Activated CD8-positive, alpha-beta T cell treated with anti-CD3 and anti-CD28 coated beads, Interleukin-2, amount 10 ng/mL, durations not matched to agents 7 days and 5 days (primary cell): ENCODE results near the gene DTNBP1. TPM values are rescaled to one million over a fixed set of nuclear protein-coding genes. Genes with fewer than 3 reads are reported as not detected.
"Not testable (repeated sequence)": the region's sequence is repeated elsewhere in the genome, so short reads cannot be mapped to it uniquely, and the experiment has no call there.

Experiments used
- ATAC-seq: fragments of 150-1000 bp; cut with Tn5 transposase; one replicate; pipeline ENCODE4 v1.10.0; 2021; ENCODE audit warnings: moderate library complexity
- CTCF ChIA-PET: fragments of 350-600 bp; sonication (Branson Sonifier 250); formaldehyde crosslinking; loops from one replicate; lab custom pipeline; 2021; ENCODE audit warnings: antibody characterized with exemption; lab: Charles Lee
- POLR2A ChIA-PET: fragments of 350-600 bp; sonication (Branson Sonifier 250); formaldehyde crosslinking; loops from one replicate; lab custom pipeline; 2021; ENCODE audit warnings: antibody characterized with exemption; lab: Charles Lee
- DNase-seq: peaks from one replicate; pipeline ENCODE4 v3.0.0-alpha.2; 2020
- H3K27ac Mint-ChIP-seq: one replicate; pipeline ENCODE4 v1.8.0; 2021; ENCODE audit warnings: mild to moderate bottlenecking, mixed read lengths
- H3K27me3 Mint-ChIP-seq: one replicate; pipeline ENCODE4 v1.8.0; 2021; ENCODE audit warnings: low read depth, mixed read lengths
- H3K36me3 Mint-ChIP-seq: one replicate; pipeline ENCODE4 v1.8.0; 2021; ENCODE audit warnings: low read depth, mixed read lengths
- H3K4me1 Mint-ChIP-seq: one replicate; pipeline ENCODE4 v1.8.0; 2021; ENCODE audit warnings: low read depth, mixed read lengths
- H3K4me3 Mint-ChIP-seq: one replicate; pipeline ENCODE4 v1.8.0; 2021; ENCODE audit warnings: mild to moderate bottlenecking, mixed read lengths
- H3K9me3 Mint-ChIP-seq: one replicate; pipeline ENCODE4 v1.8.0; 2022; ENCODE audit warnings: mixed read lengths; ENCODE audit not compliant: insufficient read depth
- total RNA-seq, 2 experiments: library from RNA; stranded (reverse); gene quantifications; one replicate each; pipeline ENCODE4 v1.2.3, GENCODE V29; 2021

Gene DTNBP1
- total RNA-seq, 2 experiments from 2014 or later: 17.7 to 19.0 TPM

DNA sequence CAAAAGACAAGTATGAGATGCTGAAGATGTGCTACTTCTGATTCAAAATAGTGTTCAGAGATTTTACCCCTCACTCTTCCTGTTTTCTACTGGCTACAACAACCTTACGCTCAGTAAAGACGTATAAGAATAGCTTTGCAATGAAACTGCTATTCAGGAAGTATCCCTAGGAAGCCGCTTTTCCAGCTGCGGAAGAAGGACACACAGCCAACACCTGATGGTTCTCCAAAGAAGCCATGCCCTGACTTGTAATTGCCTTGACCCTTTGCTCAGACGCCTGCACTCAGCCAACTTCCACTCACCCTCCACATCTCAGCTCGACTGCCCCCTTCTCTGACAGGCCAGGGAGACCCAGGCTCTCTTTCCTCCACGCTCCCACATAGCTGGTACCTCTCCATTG is 111.6 kb downstream of the DTNBP1 start:
- no peaks in the 10 kb centered on the region for H3K4me1 Mint-ChIP-seq
- H3K27ac Mint-ChIP-seq: no peak overlapping the region
- CTCF ChIA-PET: no interaction called here
- DNase-seq: no peak
- POLR2A ChIA-PET: no interaction called here
- no peak for ATAC-seq
- no peak overlapping the region for H3K4me3 Mint-ChIP-seq
- no peaks in the 10 kb centered on the region for H3K9me3 Mint-ChIP-seq
- H3K27me3 Mint-ChIP-seq: no peaks in the 10 kb centered on the region
- no peaks in the 10 kb centered on the region for H3K36me3 Mint-ChIP-seq

DNA sequence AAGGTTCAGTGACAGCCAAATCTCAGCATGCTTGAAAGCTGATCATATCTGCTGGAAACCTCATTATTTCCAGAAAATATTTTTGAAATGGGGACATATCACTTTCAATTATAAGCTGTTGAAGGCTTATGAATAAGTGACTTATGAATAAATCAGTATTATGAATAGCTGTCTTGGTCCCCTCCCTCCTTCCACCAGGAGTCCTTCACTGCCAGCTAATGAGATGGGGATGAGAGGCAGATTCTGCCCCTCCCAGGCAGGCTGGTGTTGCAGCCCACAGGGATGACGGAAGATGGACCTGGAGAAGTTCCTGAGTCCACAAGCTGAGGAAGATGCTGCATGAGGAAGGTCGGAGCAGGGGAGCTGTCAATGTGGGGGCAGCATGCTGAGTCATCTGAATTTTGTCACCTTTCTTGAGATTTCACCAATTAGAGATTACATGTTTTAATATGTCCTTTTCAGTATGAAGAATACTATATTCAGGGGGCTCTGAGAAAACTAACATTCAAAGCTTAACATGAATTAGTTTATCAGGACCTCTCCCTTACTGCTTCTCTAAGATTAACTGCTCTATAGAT is 112.2 kb downstream of the DTNBP1 start:
- Mint-ChIP-seq H3K36me3 (peaks cover 2% of the 10 kb centered on the region), H3K4me3 (no peak overlapping the region), H3K4me1 (no peaks in the 10 kb centered on the region), H3K9me3 (no peaks in the 10 kb centered on the region), H3K27ac (no peak overlapping the region), H3K27me3 (no peaks in the 10 kb centered on the region)
- POLR2A ChIA-PET: interaction anchor here (0.5 kb wide), 1 partner anchor 652 kb away, joined by 3 read pairs; no protein-coding TSS in a partner anchor
- no peak for DNase-seq
- CTCF ChIA-PET: no interaction called here
- no peak for ATAC-seq

DNA sequence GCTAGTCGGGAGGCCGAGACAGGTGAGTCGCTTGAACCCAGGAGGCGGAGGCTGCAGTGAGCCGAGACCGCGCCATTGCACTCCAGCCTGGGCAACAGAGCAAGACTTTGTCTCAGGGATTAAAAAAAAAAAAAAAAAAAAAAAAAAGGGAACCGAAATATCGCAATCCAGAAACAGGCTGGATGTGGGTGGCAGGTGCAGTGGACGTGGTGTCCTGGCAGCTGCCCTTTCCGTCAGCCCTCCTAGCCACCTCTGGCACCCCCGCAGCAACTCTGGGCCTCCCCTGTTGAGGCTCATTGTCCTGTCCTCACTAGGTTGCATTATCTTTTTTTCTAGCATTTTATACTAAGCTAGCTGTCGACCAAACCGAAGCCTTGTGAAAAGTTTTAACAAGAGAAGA is 113.5 kb downstream of the DTNBP1 start:
- ATAC-seq (no peak), DNase-seq (no peak)
- Mint-ChIP-seq H3K4me1 (no peaks in the 10 kb centered on the region), H3K4me3 (no peak overlapping the region), H3K27ac (no peak overlapping the region), H3K27me3 (no peaks in the 10 kb centered on the region), H3K36me3 (peaks cover 3% of the 10 kb centered on the region), H3K9me3 (peaks cover 8% of the 10 kb centered on the region)
- ChIA-PET CTCF (no interaction called here), POLR2A (no interaction called here)

DNA sequence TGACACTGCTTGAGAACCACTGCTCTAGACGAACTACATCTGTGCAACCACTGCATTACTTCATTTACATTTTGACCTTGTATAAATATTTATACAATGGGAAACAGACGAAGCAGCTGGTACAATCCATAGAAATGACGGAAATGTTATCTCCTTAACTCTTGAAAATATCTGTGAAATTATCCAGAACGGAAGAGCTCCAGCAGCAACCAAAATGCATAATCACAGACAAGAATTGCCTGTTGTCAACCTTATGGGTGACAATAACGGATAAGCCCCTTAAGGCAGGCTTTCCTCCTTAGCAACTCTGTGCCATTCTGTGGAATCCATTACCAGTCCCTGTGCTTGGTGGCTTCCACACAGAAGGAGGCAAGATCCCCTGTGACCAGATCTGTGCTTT is 115.4 kb downstream of the DTNBP1 start:
- H3K36me3 Mint-ChIP-seq: peaks cover 10% of the 10 kb centered on the region
- H3K27ac Mint-ChIP-seq: no peak overlapping the region
- CTCF ChIA-PET: no interaction called here
- H3K27me3 Mint-ChIP-seq: no peaks in the 10 kb centered on the region
- H3K4me3 Mint-ChIP-seq: no peak overlapping the region
- ATAC-seq (no peak), DNase-seq (no peak)
- POLR2A ChIA-PET: no interaction called here
- H3K9me3 Mint-ChIP-seq: peaks cover 15% of the 10 kb centered on the region
- no peaks in the 10 kb centered on the region for H3K4me1 Mint-ChIP-seq

DNA sequence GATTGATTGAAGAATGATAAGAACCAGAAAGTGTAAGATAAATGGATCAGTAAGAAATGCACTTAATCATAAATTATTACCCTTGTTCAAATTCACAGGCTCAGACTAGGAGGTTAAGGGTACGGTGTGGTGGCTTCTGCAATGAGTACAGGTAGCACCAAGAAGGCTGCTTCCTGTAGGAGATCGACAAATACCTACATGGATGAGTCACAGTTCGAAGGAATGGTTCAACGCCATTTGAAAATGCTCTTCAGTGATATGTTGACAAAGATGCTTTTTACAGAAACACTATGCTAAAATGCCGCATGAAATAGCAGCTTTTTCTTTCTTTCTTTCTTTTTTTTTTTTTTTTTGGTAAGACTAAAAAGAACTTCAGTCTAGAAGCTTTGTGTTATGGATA is 116.2 kb downstream of the DTNBP1 start:
- ChIA-PET POLR2A (no interaction called here), CTCF (no interaction called here)
- no peak for ATAC-seq
- Mint-ChIP-seq H3K27me3 (no peaks in the 10 kb centered on the region), H3K36me3 (peaks cover 10% of the 10 kb centered on the region), H3K4me3 (no peak overlapping the region), H3K27ac (no peak overlapping the region), H3K4me1 (no peaks in the 10 kb centered on the region), H3K9me3 (peaks cover 15% of the 10 kb centered on the region)
- no peak for DNase-seq

DNA sequence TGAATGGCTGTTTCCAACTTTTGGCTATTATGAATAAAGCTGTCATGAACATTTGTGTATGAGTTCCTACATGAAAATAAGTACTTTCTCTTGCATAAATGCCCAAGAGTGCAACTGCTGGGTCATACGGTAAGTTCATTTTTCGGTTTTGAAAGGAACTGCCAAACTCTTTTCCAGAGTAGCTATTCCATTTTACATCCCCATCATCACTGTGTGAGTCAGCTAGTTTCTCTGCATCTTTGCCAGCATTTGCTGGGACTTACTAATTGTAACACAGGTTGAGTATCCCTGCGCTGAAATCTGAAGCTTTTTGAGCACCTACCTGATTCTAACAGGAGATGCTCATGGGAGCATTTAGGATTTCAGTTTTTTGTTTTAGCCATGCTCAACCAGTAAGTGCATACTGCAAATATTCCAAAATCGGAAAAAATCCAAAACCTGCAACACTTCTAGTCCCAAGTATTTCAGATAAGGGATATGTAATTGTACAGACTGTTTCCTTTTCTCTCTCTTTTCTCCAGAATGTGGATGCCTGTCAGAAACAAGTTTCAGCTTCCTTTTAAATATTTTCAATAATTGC is 118.4 kb downstream of the DTNBP1 start:
- Mint-ChIP-seq H3K4me3 (no peak overlapping the region), H3K27ac (no peak overlapping the region), H3K36me3 (peaks cover 10% of the 10 kb centered on the region), H3K4me1 (no peaks in the 10 kb centered on the region), H3K27me3 (no peaks in the 10 kb centered on the region), H3K9me3 (peaks cover 15% of the 10 kb centered on the region)
- CTCF ChIA-PET: no interaction called here
- DNase-seq (no peak), ATAC-seq (no peak)
- POLR2A ChIA-PET: no interaction called here

DNA sequence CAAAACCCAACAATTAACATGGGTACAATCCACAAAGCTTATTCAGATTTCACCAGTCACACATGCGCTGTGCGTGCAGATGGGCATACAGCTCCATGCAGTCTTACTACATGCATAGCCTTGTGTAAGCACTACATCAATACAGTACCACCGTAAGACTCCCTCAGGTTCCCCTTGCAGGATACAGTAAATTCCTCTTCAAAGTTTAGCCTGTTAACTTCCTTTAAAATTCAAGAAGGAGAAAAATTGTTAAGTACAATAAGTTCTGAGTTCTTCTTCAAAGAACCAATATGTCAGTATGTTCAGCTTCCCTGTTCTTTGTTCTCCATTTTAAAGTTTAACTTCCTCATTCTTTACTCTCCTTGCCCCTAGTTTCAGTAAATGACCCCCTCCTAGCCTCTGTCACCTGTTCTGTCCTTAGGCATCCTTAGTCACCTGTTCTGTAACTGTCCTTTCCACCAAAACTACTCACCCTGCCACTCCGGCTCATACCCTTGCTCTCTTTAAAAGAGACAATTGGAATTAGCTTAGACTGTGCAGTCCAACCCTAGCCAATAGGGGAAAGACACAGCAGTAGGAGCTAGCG is 119.4 kb downstream of the DTNBP1 start:
- H3K36me3 Mint-ChIP-seq, CTCF ChIA-PET, H3K27ac Mint-ChIP-seq, H3K4me3 Mint-ChIP-seq, H3K27me3 Mint-ChIP-seq, POLR2A ChIA-PET, ATAC-seq, DNase-seq, H3K4me1 Mint-ChIP-seq: not testable (repeated sequence)
- peaks cover 15% of the 10 kb centered on the region for H3K9me3 Mint-ChIP-seq

DNA sequence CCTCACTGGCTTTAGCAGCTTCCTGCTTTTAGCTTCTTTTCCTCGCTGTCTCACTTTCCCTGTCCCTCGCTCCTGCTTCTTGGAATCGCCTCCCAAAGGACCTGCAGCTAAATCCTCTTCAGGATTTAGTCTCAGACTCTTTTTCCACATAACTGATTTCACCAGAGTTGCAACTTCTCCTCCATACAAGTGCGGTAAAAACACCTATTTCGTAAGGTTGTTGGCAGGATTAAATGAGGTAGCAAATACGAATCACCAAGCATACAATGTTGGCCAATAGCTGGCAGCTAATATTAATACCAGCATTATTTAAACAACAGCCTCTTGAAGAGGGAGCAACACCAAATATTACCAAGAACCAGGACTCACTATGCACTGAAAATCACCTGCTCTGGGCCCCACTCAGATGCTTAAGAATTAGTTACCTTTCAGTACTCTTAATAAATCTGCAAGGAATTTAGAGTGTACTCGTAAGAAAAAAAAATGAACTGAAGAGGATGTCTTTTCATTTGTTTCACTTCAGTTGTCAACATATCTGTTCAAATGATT is 123.0 kb downstream of the DTNBP1 start:
- POLR2A ChIA-PET: no interaction called here
- CTCF ChIA-PET: no interaction called here
- Mint-ChIP-seq H3K27ac (no peak overlapping the region), H3K4me3 (no peak overlapping the region), H3K9me3 (peaks cover 11% of the 10 kb centered on the region), H3K4me1 (no peaks in the 10 kb centered on the region), H3K36me3 (peaks cover 7% of the 10 kb centered on the region), H3K27me3 (no peaks in the 10 kb centered on the region)
- ATAC-seq (no peak), DNase-seq (no peak)

DNA sequence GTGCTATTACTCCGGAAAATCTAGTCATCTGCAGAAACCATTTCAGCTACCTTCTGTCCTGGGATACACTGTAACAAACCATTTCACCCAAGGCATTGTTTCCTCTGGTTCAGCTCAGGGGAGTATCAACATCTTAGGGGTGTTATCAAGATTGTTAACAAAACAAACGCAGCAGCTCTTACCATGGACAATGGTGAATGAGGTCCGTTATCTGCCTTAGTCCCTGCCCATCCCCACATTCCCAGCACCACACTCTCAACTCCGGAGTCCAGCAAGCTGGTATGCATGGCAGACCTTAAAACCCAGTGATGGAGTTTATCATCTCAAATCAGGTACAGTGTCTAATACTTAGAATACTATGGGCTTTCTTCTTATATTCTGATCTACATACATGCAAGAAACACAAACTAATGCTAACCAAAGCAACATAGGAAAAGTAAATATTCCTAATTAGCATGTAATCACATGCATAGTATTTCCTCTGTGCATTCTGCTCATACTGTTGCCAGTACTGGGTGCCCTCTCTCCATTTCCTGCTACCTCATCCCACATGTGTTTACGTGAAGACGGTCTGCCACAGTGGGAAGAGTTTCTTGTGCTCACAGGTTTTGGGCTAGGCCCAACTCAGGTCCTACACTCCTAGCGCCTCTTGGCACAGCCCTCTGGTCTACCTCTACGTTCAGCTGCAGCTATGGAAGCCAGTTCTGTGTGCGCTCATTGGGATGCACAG is 123.9 kb downstream of the DTNBP1 start:
- no peaks in the 10 kb centered on the region for H3K27me3 Mint-ChIP-seq
- no peak overlapping the region for H3K4me3 Mint-ChIP-seq
- no peaks in the 10 kb centered on the region for H3K4me1 Mint-ChIP-seq
- H3K27ac Mint-ChIP-seq: no peak overlapping the region
- H3K9me3 Mint-ChIP-seq: peaks cover 7% of the 10 kb centered on the region
- ChIA-PET POLR2A (no interaction called here), CTCF (no interaction called here)
- peaks cover 7% of the 10 kb centered on the region for H3K36me3 Mint-ChIP-seq
- no peak for ATAC-seq
- no peak for DNase-seq

DNA sequence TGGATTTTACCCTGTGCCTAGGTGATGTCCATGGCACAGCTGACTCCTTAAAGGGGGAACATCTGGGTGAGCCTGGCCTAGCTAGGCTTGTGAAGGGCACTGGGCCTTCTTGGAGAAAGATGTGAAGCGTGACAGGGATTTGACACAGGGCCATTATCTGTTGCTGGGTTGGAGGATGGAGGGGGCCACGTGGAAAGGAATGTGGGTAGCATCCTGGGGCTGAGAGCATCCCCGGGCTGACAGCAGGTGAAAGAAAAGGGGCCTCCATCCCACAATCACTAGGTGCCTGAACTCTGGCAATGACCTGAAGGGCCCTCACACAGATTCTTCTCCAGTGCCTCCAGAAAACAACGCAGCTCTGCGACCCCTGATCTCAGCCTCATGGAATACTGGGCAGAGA is 124.7 kb downstream of the DTNBP1 start:
- Mint-ChIP-seq H3K4me1 (no peaks in the 10 kb centered on the region), H3K9me3 (no peaks in the 10 kb centered on the region), H3K4me3 (no peak overlapping the region), H3K36me3 (no peaks in the 10 kb centered on the region), H3K27me3 (no peaks in the 10 kb centered on the region), H3K27ac (no peak overlapping the region)
- DNase-seq (no peak), ATAC-seq (no peak)
- ChIA-PET POLR2A (no interaction called here), CTCF (no interaction called here)

DNA sequence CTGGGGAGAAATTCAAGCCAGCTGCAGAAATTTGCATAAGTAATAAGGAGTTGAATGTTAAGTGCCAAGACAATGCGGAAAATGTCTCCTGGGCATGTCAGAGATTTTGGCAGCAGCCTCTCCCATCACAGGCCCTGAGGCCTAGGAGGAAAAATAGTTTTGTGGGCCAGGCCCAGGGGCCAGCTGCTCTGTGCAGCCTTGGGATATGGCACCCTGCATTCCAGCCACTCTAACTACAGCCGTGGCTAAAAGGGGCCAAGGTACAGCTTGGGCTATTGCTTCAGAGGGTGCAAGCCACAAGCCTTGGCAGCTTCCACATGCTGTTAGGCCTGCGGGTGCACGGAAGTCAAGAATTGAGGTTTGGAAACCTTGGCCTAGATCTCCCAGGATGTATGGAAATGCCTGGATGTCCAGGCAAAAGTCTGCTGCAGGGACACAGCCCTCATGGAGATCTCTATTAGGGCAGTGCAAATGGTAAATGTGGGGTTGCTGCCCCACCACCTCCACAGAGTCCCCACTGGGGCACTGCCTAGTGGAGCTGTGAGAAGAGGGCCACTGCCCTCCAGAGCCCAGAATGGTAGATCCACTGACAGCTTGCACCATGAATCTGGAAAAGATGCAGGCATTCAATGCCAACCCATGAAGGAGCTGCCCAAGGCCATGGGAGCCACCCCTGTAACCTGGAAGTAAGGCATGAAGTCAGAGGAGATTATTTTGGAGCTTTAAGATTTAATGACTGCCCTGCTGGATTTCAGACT is 126.5 kb downstream of the DTNBP1 start:
- POLR2A ChIA-PET: no interaction called here
- DNase-seq (no peak), ATAC-seq (no peak)
- H3K27ac Mint-ChIP-seq: no peak overlapping the region
- H3K4me3 Mint-ChIP-seq: no peak overlapping the region
- CTCF ChIA-PET: interaction anchor here (1.1 kb wide), 1 partner anchor 155 kb away, joined by 3 read pairs; no protein-coding TSS in a partner anchor
- no peaks in the 10 kb centered on the region for H3K27me3 Mint-ChIP-seq
- H3K9me3 Mint-ChIP-seq: no peaks in the 10 kb centered on the region
- no peaks in the 10 kb centered on the region for H3K4me1 Mint-ChIP-seq
- peaks cover 6% of the 10 kb centered on the region for H3K36me3 Mint-ChIP-seq
